ENCODE data around the gene SLC9A3. TPM values are rescaled to one million over a fixed set of nuclear protein-coding genes. Genes with fewer than 3 reads are reported as not detected.

Gene SLC9A3
- total and polyA plus RNA-seq, 8 donors, result 2.7 to 142 (median 14.9) TPM

- no peak for DNase-seq
- no peak overlapping the region for H3K27ac ChIP-seq
- intact Hi-C loops (cut with DNase I; ENCODE audit: low total_unique reads), result no loop called here
- H3K27me3 ChIP-seq, result no peaks in the 10 kb centered on the region
- WGBS, 5 donors, result 86 to 94% (median 92%) methylated on average over 13 to 16 of the region's 16 CpGs
- H3K4me1 ChIP-seq, result peaks cover 0 to under 1% (median 0%) of the 10 kb centered on the region in 4 donors
- H3K9me3 ChIP-seq, result peaks cover 0 to 12% (median 10%) of the 10 kb centered on the region in 4 donors
- no peak overlapping the region for H3K4me3 ChIP-seq
- no peak for TF ChIP-seq POLR2A (IDR thresholded peaks at IDR 0.05)
- peaks cover 71 to 100% (median 99%) of the 10 kb centered on the region in 4 donors for H3K36me3 ChIP-seq
These were observed 70.3 kb downstream of the SLC9A3 start for GRCh38 chr5:453725-454481.

GRCh38 chr5:452978-453710 lies 71.1 kb downstream of the SLC9A3 start:
- Histone ChIP-seq H3K27me3 (no peaks in the 10 kb centered on the region), H3K4me3 (no peak overlapping the region), H3K27ac (no peak overlapping the region), H3K9me3 (peaks cover 0 to 12% (median 10%) of the 10 kb centered on the region in 4 donors), H3K4me1 (peaks cover 0 to 8% (median 0%) of the 10 kb centered on the region in 4 donors), H3K36me3 (peaks cover 77 to 100% (median 99%) of the 10 kb centered on the region in 4 donors)
- DNase-seq, result no peak
- TF ChIP-seq EP300 (IDR thresholded peaks at IDR 0.05), result no peak
- no peak for TF ChIP-seq POLR2AphosphoS5 (IDR thresholded peaks at IDR 0.05)
- no peak for TF ChIP-seq POLR2A (IDR thresholded peaks at IDR 0.05)
- no peak for TF ChIP-seq CTCF (IDR thresholded peaks at IDR 0.05)
- intact Hi-C loops (cut with DNase I; ENCODE audit: low total_unique reads), result no loop called here
- 84 to 96% (median 95%) methylated on average over 17 of the region's 17 CpGs for WGBS, 5 donors

DNA sequence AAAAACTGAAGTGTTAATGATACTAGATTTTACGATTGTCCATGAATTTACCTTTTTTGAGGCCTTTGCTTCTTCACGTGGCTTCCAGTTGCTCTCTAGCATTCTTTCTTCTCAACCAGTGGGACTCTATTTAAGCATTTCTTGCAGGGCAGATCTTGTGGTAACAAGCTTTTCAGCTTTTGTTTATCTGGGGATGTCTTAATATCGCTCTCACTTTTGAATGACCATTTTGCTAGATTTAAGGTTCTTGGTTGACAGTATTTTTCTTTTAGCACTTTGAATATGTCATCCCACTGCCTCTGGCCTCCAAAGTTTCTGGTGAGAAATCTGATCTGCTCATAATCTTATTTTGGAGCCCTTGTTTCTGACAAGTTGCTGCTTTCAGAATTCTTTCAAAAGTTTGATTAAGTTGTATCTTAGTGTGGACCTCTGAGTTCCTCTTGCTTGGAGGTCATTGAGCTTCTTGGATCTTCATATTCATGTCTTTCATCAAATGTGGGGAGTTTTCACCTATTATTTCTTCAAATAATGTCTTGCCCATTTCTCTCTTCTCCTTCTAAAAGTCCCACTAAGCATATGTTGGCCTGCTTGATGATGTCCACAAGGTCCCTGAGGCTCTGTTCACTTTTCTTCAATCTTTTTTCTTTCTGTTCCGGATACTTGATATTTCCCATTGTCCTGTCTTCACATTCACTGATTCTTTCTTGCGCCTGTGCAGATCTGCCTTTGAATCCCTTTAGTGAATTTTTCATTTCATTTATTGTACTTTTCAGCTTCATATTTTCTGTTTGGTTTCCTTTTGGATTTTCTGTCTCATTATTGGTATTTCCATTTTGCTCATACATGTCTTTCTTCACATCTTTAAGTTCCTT lies 72.4 kb downstream of the SLC9A3 start:
- 77 to 97% (median 89%) methylated on average over 5 of the region's 5 CpGs for WGBS, 5 donors
- TF ChIP-seq POLR2A (IDR thresholded peaks at IDR 0.05), result no peak
- TF ChIP-seq POLR2AphosphoS5 (IDR thresholded peaks at IDR 0.05), result no peak
- no peak for TF ChIP-seq EP300 (IDR thresholded peaks at IDR 0.05)
- TF ChIP-seq CTCF (IDR thresholded peaks at IDR 0.05), result no peak
- intact Hi-C loops (cut with DNase I; ENCODE audit: low total_unique reads), result no loop called here
- Histone ChIP-seq H3K27me3 (no peaks in the 10 kb centered on the region), H3K27ac (no peak overlapping the region), H3K4me3 (no peak overlapping the region), H3K36me3 (peaks cover 77 to 100% (median 99%) of the 10 kb centered on the region in 4 donors), H3K4me1 (peaks cover 0 to 17% (median 1%) of the 10 kb centered on the region in 4 donors), H3K9me3 (peaks cover 0 to 12% (median 10%) of the 10 kb centered on the region in 4 donors)
- no peak for DNase-seq

DNA sequence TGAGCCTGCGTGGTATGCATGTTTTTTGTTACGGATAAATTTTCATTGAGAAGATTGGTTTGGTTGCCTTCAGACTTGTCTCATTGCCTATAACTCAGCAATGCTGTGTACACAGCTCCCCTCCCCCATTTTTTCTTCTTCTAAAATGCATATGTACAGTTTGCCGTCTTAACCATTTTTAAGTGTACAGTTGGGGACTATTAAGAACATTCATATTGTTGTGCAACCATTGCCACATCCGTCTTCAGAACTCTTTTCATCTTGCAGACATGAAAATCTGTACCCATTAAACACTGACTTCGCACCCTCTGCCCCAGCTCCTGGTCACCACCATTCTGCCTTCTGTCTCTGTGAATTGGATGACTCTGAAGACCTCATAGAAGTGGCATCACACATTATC lies 75.1 kb downstream of the SLC9A3 start:
- Histone ChIP-seq H3K27ac (no peak overlapping the region), H3K4me1 (peaks cover 4 to 44% (median 19%) of the 10 kb centered on the region in 4 donors), H3K36me3 (peaks cover 65 to 88% (median 84%) of the 10 kb centered on the region in 4 donors), H3K9me3 (peaks cover 0 to 12% (median 10%) of the 10 kb centered on the region in 4 donors), H3K27me3 (no peaks in the 10 kb centered on the region), H3K4me3 (no peak overlapping the region)
- WGBS, 5 donors, result 90 to 98% (median 95%) methylated on average over 5 of the region's 5 CpGs
- TF ChIP-seq EP300 (IDR thresholded peaks at IDR 0.05), result no peak
- no peak for TF ChIP-seq POLR2AphosphoS5 (IDR thresholded peaks at IDR 0.05)
- no peak for TF ChIP-seq CTCF (IDR thresholded peaks at IDR 0.05)
- TF ChIP-seq POLR2A (IDR thresholded peaks at IDR 0.05), result no peak
- no peak for DNase-seq
- intact Hi-C loops (cut with DNase I; ENCODE audit: low total_unique reads), result no loop called here
